HEK293 (cell line): ENCODE results near the gene EFEMP2.
A peak's percentile ranks its signal among the peaks of the same experiment; 100 is the strongest.

ENCODE experiments used
- BCL11B ChIP-seq: fragments of 450-650 bp; formaldehyde crosslinking; IDR thresholded peaks from 2 replicates; pipeline ENCODE4 v1.5.1; 2016; ENCODE audit warnings: low read depth, missing biosample characterization, missing genetic modification characterization
- BCL6B ChIP-seq: fragments of 450-650 bp; formaldehyde crosslinking; IDR thresholded peaks from 2 replicates; pipeline ENCODE4 v1.5.1; 2017; ENCODE audit warnings: missing biosample characterization, missing genetic modification characterization
- GLIS2 ChIP-seq: fragments of 450-650 bp; formaldehyde crosslinking; IDR thresholded peaks from 2 replicates; pipeline ENCODE4 v1.5.1; 2016; ENCODE audit warnings: missing biosample characterization, missing genetic modification characterization
- KLF17 ChIP-seq: fragments of 450-650 bp; formaldehyde crosslinking; IDR thresholded peaks from 2 replicates; pipeline ENCODE4 v1.5.1; 2016; ENCODE audit warnings: missing biosample characterization, missing genetic modification characterization
- SP7 ChIP-seq: fragments of 450-650 bp; formaldehyde crosslinking; IDR thresholded peaks from 2 replicates; pipeline ENCODE4 v1.5.1; 2016; ENCODE audit warnings: missing biosample characterization, missing genetic modification characterization
- YY1 ChIP-seq: fragments of 450-650 bp; formaldehyde crosslinking; IDR thresholded peaks from 2 replicates; pipeline ENCODE4 v1.5.1; 2018; ENCODE audit warnings: missing biosample characterization, missing genetic modification characterization
- ZBTB10 ChIP-seq: fragments of 450-650 bp; formaldehyde crosslinking; IDR thresholded peaks from 2 replicates; pipeline ENCODE4 v1.5.1; 2016; ENCODE audit warnings: missing biosample characterization, missing genetic modification characterization
- ZBTB7A ChIP-seq: fragments of 450-650 bp; formaldehyde crosslinking; IDR thresholded peaks from 2 replicates; pipeline ENCODE4 v1.5.1; 2016; ENCODE audit warnings: low read depth, missing biosample characterization, missing genetic modification characterization
- ZBTB8A ChIP-seq: fragments of 450-650 bp; formaldehyde crosslinking; IDR thresholded peaks from 2 replicates; pipeline ENCODE4 v1.5.1; 2016; ENCODE audit warnings: missing biosample characterization, missing genetic modification characterization
- ZFP69B ChIP-seq: fragments of 450-650 bp; formaldehyde crosslinking; IDR thresholded peaks from 2 replicates; pipeline ENCODE4 v1.5.1; 2016; ENCODE audit warnings: missing biosample characterization, missing genetic modification characterization
- ZNF133 ChIP-seq: fragments of 450-650 bp; formaldehyde crosslinking; IDR thresholded peaks from 2 replicates; pipeline ENCODE4 v1.5.1; 2016; ENCODE audit warnings: missing biosample characterization, missing genetic modification characterization
- ZNF138 ChIP-seq: fragments of 450-650 bp; formaldehyde crosslinking; IDR thresholded peaks from 2 replicates; pipeline ENCODE4 v1.5.1; 2016; ENCODE audit warnings: missing biosample characterization, missing genetic modification characterization, borderline replicate concordance
- ZNF146 ChIP-seq: fragments of 450-650 bp; formaldehyde crosslinking; IDR thresholded peaks from 2 replicates; pipeline ENCODE4 v1.5.1; 2016; ENCODE audit warnings: missing biosample characterization, missing genetic modification characterization
- ZNF155 ChIP-seq: fragments of 450-650 bp; formaldehyde crosslinking; IDR thresholded peaks from 2 replicates; pipeline ENCODE4 v1.5.1; 2016; ENCODE audit warnings: missing biosample characterization, missing genetic modification characterization
- ZNF211 ChIP-seq: fragments of 450-650 bp; formaldehyde crosslinking; IDR thresholded peaks from 2 replicates; pipeline ENCODE4 v1.5.1; 2016; ENCODE audit warnings: low read depth, missing biosample characterization, missing genetic modification characterization
- ZNF221 ChIP-seq: fragments of 450-650 bp; formaldehyde crosslinking; IDR thresholded peaks from 2 replicates; pipeline ENCODE4 v1.5.1; 2017; ENCODE audit warnings: missing biosample characterization, missing genetic modification characterization, borderline replicate concordance
- ZNF223 ChIP-seq: fragments of 450-650 bp; formaldehyde crosslinking; IDR thresholded peaks from 2 replicates; pipeline ENCODE4 v1.5.1; 2016; ENCODE audit warnings: missing biosample characterization, missing genetic modification characterization
- ZNF366 ChIP-seq: fragments of 450-650 bp; formaldehyde crosslinking; conservative IDR thresholded peaks from 2 replicates; pipeline ENCODE4 v1.5.1; 2016; ENCODE audit warnings: missing biosample characterization, missing genetic modification characterization
- ZNF433 ChIP-seq: fragments of 450-650 bp; formaldehyde crosslinking; IDR thresholded peaks from 2 replicates; pipeline ENCODE4 v1.5.1; 2016; ENCODE audit warnings: missing biosample characterization, missing genetic modification characterization, low read depth
- ZNF518A ChIP-seq: fragments of 450-650 bp; formaldehyde crosslinking; conservative IDR thresholded peaks from 2 replicates; pipeline ENCODE4 v1.5.1; 2016; ENCODE audit warnings: low read depth, missing biosample characterization, missing genetic modification characterization
- ZNF600 ChIP-seq: fragments of 450-650 bp; formaldehyde crosslinking; IDR thresholded peaks from 2 replicates; pipeline ENCODE4 v1.5.1; 2016; ENCODE audit warnings: missing biosample characterization, missing genetic modification characterization
- ZNF658 ChIP-seq: fragments of 450-650 bp; formaldehyde crosslinking; IDR thresholded peaks from 2 replicates; pipeline ENCODE4; 2016; ENCODE audit warnings: missing biosample characterization, missing genetic modification characterization
- ZNF664 ChIP-seq: fragments of 450-650 bp; formaldehyde crosslinking; IDR thresholded peaks from 2 replicates; pipeline ENCODE4 v1.5.1; 2016; ENCODE audit warnings: missing biosample characterization, missing genetic modification characterization
- ZNF701 ChIP-seq: fragments of 450-650 bp; formaldehyde crosslinking; IDR thresholded peaks from 2 replicates; pipeline ENCODE4 v1.5.1; 2016; ENCODE audit warnings: missing biosample characterization, missing genetic modification characterization
- ZNF776 ChIP-seq: fragments of 450-650 bp; formaldehyde crosslinking; IDR thresholded peaks from 2 replicates; pipeline ENCODE4 v1.5.0; 2017; ENCODE audit warnings: missing biosample characterization, missing genetic modification characterization, borderline replicate concordance
- ZNF791 ChIP-seq: fragments of 450-650 bp; formaldehyde crosslinking; IDR thresholded peaks from 2 replicates; pipeline ENCODE4 v1.5.1; 2016; ENCODE audit warnings: missing biosample characterization, missing genetic modification characterization
- TF ChIP-seq, protein P1 (sequence below): fragments of 450-650 bp; formaldehyde crosslinking; IDR thresholded peaks from 2 replicates; pipeline ENCODE4 v1.5.1; 2016; ENCODE audit warnings: missing biosample characterization, missing genetic modification characterization
- TF ChIP-seq, protein P2 (sequence below): fragments of 450-650 bp; formaldehyde crosslinking; IDR thresholded peaks from 2 replicates; pipeline ENCODE4 v1.5.1; 2016; ENCODE audit warnings: missing biosample characterization, missing genetic modification characterization

Gene EFEMP2

DNA sequence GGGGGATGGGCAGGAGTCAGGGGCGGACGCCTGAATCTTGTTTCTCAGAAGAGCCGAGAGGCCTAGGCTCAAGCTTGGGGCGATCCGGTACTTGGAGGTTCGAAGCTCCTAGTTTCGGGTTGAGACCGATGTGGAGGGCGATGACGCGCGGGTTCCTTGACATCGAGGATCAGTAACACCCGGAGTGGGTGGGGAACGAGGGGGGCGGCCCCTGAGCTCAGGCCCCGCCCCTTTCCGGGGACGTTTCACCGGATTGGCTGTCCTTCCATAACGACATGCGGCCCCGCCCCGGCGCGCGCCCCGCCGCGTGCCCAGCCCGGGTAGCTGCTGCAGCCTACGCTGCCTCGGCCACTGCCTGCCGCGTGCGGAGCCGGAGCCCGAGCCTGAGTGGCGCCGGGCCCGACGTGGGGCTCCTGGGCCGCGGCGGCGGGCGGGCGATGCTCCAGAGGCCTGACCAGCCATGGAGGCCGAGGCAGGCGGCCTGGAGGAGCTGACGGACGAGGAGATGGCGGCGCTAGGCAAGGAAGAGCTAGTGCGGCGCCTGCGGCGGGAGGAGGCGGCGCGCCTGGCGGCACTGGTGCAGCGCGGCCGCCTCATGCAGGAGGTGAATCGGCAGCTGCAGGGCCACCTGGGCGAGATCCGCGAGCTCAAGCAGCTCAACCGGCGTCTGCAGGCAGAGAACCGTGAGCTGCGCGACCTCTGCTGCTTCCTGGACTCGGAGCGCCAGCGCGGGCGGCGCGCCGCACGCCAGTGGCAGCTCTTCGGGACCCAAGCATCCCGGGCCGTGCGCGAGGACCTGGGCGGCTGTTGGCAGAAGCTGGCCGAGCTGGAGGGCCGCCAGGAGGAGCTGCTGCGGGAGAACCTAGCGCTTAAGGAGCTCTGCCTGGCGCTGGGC lies 18.0 kb upstream of the EFEMP2 start, which contains the start of gene CCDC85B (continued):
- TF ChIP-seq ZBTB10 (tag by site-specific recombination) (no peak), ZNF223 (no peak), ZNF221 (tag by site-specific recombination) (no peak), ZNF791 (tag by site-specific recombination) (no peak), ZNF133 (no peak), ZNF146 (tag by site-specific recombination) (no peak), ZNF211 (no peak), BCL11B (tag by site-specific recombination) (no peak), GLIS2 (peak; percentile 64; the same call in 1 of the 2 replicates), ZNF366 (tag by site-specific recombination) (no peak), ZNF701 (tag by site-specific recombination) (no peak), ZFP69B (tag by site-specific recombination) (no peak), BCL6B (tag by site-specific recombination) (no peak), ZNF518A (tag by site-specific recombination) (no peak), ZNF600 (tag by site-specific recombination) (0 out of 2 replicates have a peak, but pooled peaks have one; percentile 9), ZBTB8A (tag by site-specific recombination) (peak; percentile 55), ZNF138 (tag by site-specific recombination) (no peak), ZNF776 (tag by site-specific recombination) (no peak), KLF17 (tag by site-specific recombination) (no peak), ZNF433 (tag by site-specific recombination) (no peak), SP7 (tag by site-specific recombination) (no peak), ZNF658 (no peak), ZNF664 (tag by site-specific recombination) (no peak), ZNF155 (tag by site-specific recombination) (no peak), ZBTB7A (no peak), YY1 (tag by site-specific recombination) (peak; percentile 52; the same call in 1 of the 2 replicates)
- TF ChIP-seq, protein P1, sequence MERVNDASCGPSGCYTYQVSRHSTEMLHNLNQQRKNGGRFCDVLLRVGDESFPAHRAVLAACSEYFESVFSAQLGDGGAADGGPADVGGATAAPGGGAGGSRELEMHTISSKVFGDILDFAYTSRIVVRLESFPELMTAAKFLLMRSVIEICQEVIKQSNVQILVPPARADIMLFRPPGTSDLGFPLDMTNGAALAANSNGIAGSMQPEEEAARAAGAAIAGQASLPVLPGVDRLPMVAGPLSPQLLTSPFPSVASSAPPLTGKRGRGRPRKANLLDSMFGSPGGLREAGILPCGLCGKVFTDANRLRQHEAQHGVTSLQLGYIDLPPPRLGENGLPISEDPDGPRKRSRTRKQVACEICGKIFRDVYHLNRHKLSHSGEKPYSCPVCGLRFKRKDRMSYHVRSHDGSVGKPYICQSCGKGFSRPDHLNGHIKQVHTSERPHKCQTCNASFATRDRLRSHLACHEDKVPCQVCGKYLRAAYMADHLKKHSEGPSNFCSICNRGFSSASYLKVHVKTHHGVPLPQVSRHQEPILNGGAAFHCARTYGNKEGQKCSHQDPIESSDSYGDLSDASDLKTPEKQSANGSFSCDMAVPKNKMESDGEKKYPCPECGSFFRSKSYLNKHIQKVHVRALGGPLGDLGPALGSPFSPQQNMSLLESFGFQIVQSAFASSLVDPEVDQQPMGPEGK (tag by site-specific recombination) = peak; percentile 58; the same call in 1 of the 2 replicates
- TF ChIP-seq, protein P2, sequence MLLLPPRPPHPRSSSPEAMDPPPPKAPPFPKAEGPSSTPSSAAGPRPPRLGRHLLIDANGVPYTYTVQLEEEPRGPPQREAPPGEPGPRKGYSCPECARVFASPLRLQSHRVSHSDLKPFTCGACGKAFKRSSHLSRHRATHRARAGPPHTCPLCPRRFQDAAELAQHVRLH (tag by site-specific recombination) = no peak
